AG04449 (cell line): ENCODE measurements around the gene CABLES1.

ENCODE experiments used
- CTCF ChIA-PET: fragments of 350-600 bp; formaldehyde crosslinking; extraction: SDS; loops from one replicate; lab custom pipeline; 2021; ENCODE audit warnings: antibody characterized with exemption; lab: Yijun Ruan, JAX
- POLR2A ChIA-PET: fragments of 400-600, 350-600 bp; formaldehyde crosslinking; extraction: SDS; loops from one replicate; lab custom pipeline; 2020; ENCODE audit warnings: antibody characterized with exemption, inconsistent platforms; lab: Yijun Ruan, JAX
- DNase-seq: peaks from one replicate; pipeline ENCODE4 v3.0.0-alpha.2; 2010; ENCODE audit warnings: low read depth, low spot score
- H3K4me3 ChIP-seq: 2 replicates; pipeline ENCODE4 v1.5.1; 2011; ENCODE audit warnings: low read depth, mild to moderate bottlenecking, control low read depth, low read length
- CTCF ChIP-seq: IDR thresholded peaks from one replicate; pipeline ENCODE4 v1.5.1; 2011; ENCODE audit warnings: mild to moderate bottlenecking, moderate library complexity, low read length, control low read depth, inconsistent platforms; ENCODE audit not compliant: insufficient read depth; ENCODE audit errors: missing control alignments

The CABLES1 gene

GRCh38 chr18:23137788-23138216 lies 2.5 kb downstream of the CABLES1 start:
- peak overlapping the region; percentile 69 for H3K4me3 ChIP-seq

GRCh38 chr18:23138471-23138870 lies 3.2 kb downstream of the CABLES1 start:
- ChIA-PET CTCF (interaction anchor here (2.1 to 3.9 kb wide), 2 partner anchors 8 to 240 kb away, joined by 7 to 15 read pairs; no protein-coding TSS in a partner anchor), POLR2A (no interaction called here)
- DNase-seq = no peak
- H3K4me3 ChIP-seq = no peak overlapping the region
- TF ChIP-seq CTCF = no peak

More at GRCh38 chr18:23137788-23138216, 2.5 kb downstream of the CABLES1 start:
- TF ChIP-seq CTCF = no peak
- ChIA-PET CTCF (interaction anchor here (1.1 to 2.1 kb wide), 6 partner anchors 9 to 241 kb away, joined by 3 to 7 read pairs (median 4); no protein-coding TSS in a partner anchor), POLR2A (no interaction called here)
- no peak for DNase-seq

GRCh38 chr18:23141104-23141999 lies 6.1 kb downstream of the CABLES1 start:
- TF ChIP-seq CTCF = no peak
- H3K4me3 ChIP-seq = no peak overlapping the region
- ChIA-PET POLR2A (no interaction called here), CTCF (interaction anchor here (3.9 kb wide), 1 partner anchor 11 kb away, joined by 15 read pairs; no protein-coding TSS in a partner anchor)
- no peak for DNase-seq

GRCh38 chr18:23142251-23142929 lies 7.1 kb downstream of the CABLES1 start:
- POLR2A ChIA-PET = no interaction called here
- no peak for TF ChIP-seq CTCF
- H3K4me3 ChIP-seq = no peak overlapping the region
- CTCF ChIA-PET = interaction anchor here (1.0 to 3.9 kb wide), 3 partner anchors 8 to 269 kb away, joined by 3 to 15 read pairs (median 3); no protein-coding TSS in a partner anchor
- DNase-seq = no peak

- no peak for TF ChIP-seq CTCF
- no peak overlapping the region for H3K4me3 ChIP-seq
- POLR2A ChIA-PET = no interaction called here
- CTCF ChIA-PET = interaction anchor here (0.7 to 1.8 kb wide), 4 partner anchors 9 to 269 kb away, joined by 3 to 9 read pairs (median 3); no protein-coding TSS in a partner anchor
- DNase-seq = no peak
Observed at GRCh38 chr18:23143016-23143814, 7.9 kb downstream of the CABLES1 start.
